Measurements from ENCODE around the gene PDLIM1.

DNA sequence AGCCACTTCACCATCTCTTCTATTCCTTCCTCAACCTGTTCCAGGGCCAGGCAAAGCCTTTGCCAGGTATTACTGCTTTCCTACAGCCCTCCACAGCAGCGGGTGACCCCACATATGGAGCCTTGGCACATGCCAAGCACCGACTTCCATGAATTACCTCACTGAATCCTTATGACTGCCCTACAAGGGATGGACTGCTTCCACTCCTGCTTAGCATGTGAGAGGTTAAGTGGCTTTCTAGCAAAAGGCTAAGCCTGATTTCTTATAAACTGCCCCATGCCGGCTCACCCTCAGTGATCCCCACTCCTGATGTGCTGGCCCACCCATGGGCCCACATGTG lies 44.0 kb upstream of the PDLIM1 start:
- TF ChIP-seq POLR2A (IDR thresholded peaks at IDR 0.05) (no peak), CTCF (IDR thresholded peaks at IDR 0.05) (no peak)

All from tibial nerve (tissue), 3 donors.